GM23338 (cell line): ENCODE measurements around the gene ST6GALNAC3. TPM values are rescaled to one million over a fixed set of nuclear protein-coding genes. Genes with fewer than 3 reads are reported as not detected.

Experiments used
- ATAC-seq: fragments of 200-7000 bp; cut with Tn5 transposase; 3 replicates; pipeline ENCODE4 v1.9.1; 2020
- DNase-seq: peaks from one replicate; pipeline ENCODE4 v3.0.0-alpha.2; 2015; ENCODE audit warnings: low spot score
- H2AFZ ChIP-seq: fragments of 200-600 bp; sonication (generic); 2 replicates; pipeline ENCODE4 v1.8.0; 2016; ENCODE audit warnings: antibody characterized with exemption, mild to moderate bottlenecking, moderate library complexity
- H3F3A ChIP-seq: fragments of 200-600 bp; sonication (generic); replicated peaks from 2 replicates; pipeline ENCODE4 v1.8.0; 2017; ENCODE audit warnings: antibody characterized with exemption, mixed run types, low read depth
- H3K27ac ChIP-seq: fragments of 200-600 bp; sonication (generic); 2 replicates; pipeline ENCODE4 v1.6.1; 2016; ENCODE audit warnings: low read depth
- H3K27me3 ChIP-seq: fragments of 200-600 bp; sonication (generic); 2 replicates; pipeline ENCODE4 v1.8.0; 2016; ENCODE audit warnings: mild to moderate bottlenecking, mixed run types, moderate library complexity; ENCODE audit not compliant: insufficient read depth
- H3K36me3 ChIP-seq: fragments of 200-600 bp; sonication (generic); 2 replicates; pipeline ENCODE4 v1.8.0; 2016; ENCODE audit warnings: mild to moderate bottlenecking; ENCODE audit not compliant: insufficient read depth
- H3K4me1 ChIP-seq: fragments of 200-600 bp; sonication (generic); 2 replicates; pipeline ENCODE4 v1.8.0; 2016; ENCODE audit warnings: mild to moderate bottlenecking, moderate library complexity; ENCODE audit not compliant: insufficient read depth
- H3K4me2 ChIP-seq: fragments of 200-600 bp; sonication (generic); 2 replicates; pipeline ENCODE4 v1.7.1; 2017; ENCODE audit warnings: mixed run types
- H3K4me3 ChIP-seq: fragments of 200-600 bp; sonication (generic); 2 replicates; pipeline ENCODE4 v1.6.1; 2016; ENCODE audit warnings: mixed run types
- H3K79me2 ChIP-seq: fragments of 200-600 bp; sonication (generic); replicated peaks from 2 replicates; pipeline ENCODE4 v1.8.0; 2017; ENCODE audit warnings: mild to moderate bottlenecking; ENCODE audit not compliant: insufficient read depth
- H3K9me2 ChIP-seq: fragments of 200-600 bp; sonication (generic); 2 replicates; pipeline ENCODE4 v1.8.0; 2017; ENCODE audit not compliant: insufficient read depth
- H4K20me1 ChIP-seq: fragments of 200-600 bp; sonication (generic); replicated peaks from 2 replicates; pipeline ENCODE4 v1.8.0; 2017; ENCODE audit warnings: mild to moderate bottlenecking; ENCODE audit not compliant: insufficient read depth
- H3K27ac Mint-ChIP-seq: 2 replicates; pipeline ENCODE4 v1.8.0; 2020; ENCODE audit warnings: inconsistent platforms, mild to moderate bottlenecking, moderate library complexity, mixed read lengths
- H3K27me3 Mint-ChIP-seq: 3 replicates; pipeline ENCODE4 v1.8.0; 2022; ENCODE audit warnings: low read depth, mild to moderate bottlenecking, moderate library complexity, mixed read lengths, inconsistent platforms; ENCODE audit not compliant: insufficient read depth, poor library complexity
- H3K36me3 Mint-ChIP-seq: 3 replicates; pipeline ENCODE4 v1.8.0; 2021; ENCODE audit warnings: low read depth, mild to moderate bottlenecking, inconsistent platforms, moderate library complexity, mixed read lengths
- H3K4me1 Mint-ChIP-seq: 3 replicates; pipeline ENCODE4 v1.8.0; 2020; ENCODE audit warnings: mild to moderate bottlenecking, inconsistent platforms, mixed read lengths
- H3K4me3 Mint-ChIP-seq: 3 replicates; pipeline ENCODE4 v1.8.0; 2021; ENCODE audit warnings: moderate library complexity, mild to moderate bottlenecking, inconsistent platforms, mixed read lengths
- H3K9me3 Mint-ChIP-seq: 3 replicates; pipeline ENCODE4 v1.8.0; 2020; ENCODE audit warnings: moderate library complexity, mild to moderate bottlenecking, inconsistent platforms, mixed read lengths
- JUNB ChIP-seq: IDR thresholded peaks from one replicate; pipeline ENCODE4 v1.6.1; 2016; ENCODE audit warnings: antibody characterized with exemption; ENCODE audit not compliant: unreplicated experiment
- NANOG ChIP-seq: IDR thresholded peaks from 2 replicates; pipeline ENCODE4 v1.6.1; 2016; ENCODE audit warnings: antibody characterized with exemption, borderline replicate concordance
- POLR2AphosphoS5 ChIP-seq: IDR thresholded peaks from 2 replicates; pipeline ENCODE4 v1.6.1; 2016; ENCODE audit warnings: antibody characterized with exemption, low read depth
- ZNF331 ChIP-seq: fragments of 250-450 bp; sonication (Bioruptor Pico); IDR thresholded peaks from 2 replicates; pipeline ENCODE4 v1.5.0; 2020; ENCODE audit warnings: low read depth, mild to moderate bottlenecking, moderate library complexity
- polyA plus RNA-seq: library from polyadenylated mRNA; unstranded; fragments of >200 nt; fragmentation: Nextera tagmentation; extraction: Ambion mirVana; gene quantifications from 2 replicates; pipeline ENCODE4 v1.2.1, GENCODE V29; 2016
- total RNA-seq: library from RNA; depleted of rRNA; stranded (reverse); fragments of >200 nt; shearing (Covaris generic); gene quantifications from 2 replicates; pipeline ENCODE4 v1.2.3, GENCODE V29; 2014
- TF ChIP-seq, protein P1 (sequence below): fragments of 250-450 bp; sonication (Bioruptor Pico); IDR thresholded peaks from 2 replicates; pipeline ENCODE4 v1.5.0; 2020; ENCODE audit warnings: mild to moderate bottlenecking, moderate library complexity

The ST6GALNAC3 gene
- total and polyA plus RNA-seq, 2 experiments from 2014 or later: 4.7 to 11.6 TPM

DNA sequence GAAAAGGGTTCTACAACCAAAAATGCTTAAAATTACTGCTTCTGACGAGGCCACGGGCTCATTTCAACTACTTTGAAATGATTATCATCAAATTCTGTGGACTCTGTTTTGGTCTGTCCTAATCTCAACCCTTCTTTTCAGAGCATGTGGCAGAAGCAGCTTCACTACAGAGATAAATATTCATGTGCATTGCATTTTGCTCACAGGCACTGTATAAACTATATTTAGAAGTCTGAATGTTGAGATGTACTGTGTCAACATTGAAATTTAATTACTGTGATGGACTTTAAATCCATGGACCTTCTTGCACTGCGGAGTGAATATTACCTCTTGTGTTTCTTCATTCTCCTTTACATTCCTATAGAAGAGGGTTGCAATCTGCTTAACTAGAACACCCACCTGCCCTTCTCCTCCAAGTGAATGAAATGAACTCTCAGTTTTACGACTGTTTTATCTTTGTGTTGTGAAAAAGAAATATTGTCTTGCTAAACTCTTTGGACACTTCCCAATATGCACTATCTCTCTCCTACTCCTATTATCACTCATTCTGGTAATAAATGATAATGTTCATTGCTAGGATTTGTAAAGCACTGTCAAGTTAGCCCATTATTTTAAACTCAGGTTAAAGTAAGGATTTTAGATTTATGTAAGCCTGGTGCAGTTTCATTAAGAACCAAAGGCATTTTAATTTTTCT is 511.6 kb downstream of the ST6GALNAC3 start:
- Histone ChIP-seq H3K4me3 (no peak overlapping the region), H2AFZ (no peak overlapping the region), H3K27ac (no peak overlapping the region), H4K20me1 (no peaks in the 10 kb centered on the region), H3K4me1 (peaks cover 18% of the 10 kb centered on the region), H3K36me3 (no peaks in the 10 kb centered on the region), H3K4me2 (no peak overlapping the region), H3K27me3 (no peaks in the 10 kb centered on the region), H3F3A (no peaks in the 10 kb centered on the region), H3K79me2 (no peaks in the 10 kb centered on the region), H3K9me2 (peaks cover 6% of the 10 kb centered on the region; the same call in 1 of the 2 replicates)
- H3K4me3 Mint-ChIP-seq: no peak overlapping the region
- H3K4me1 Mint-ChIP-seq: peaks cover 28% of the 10 kb centered on the region
- TF ChIP-seq JUNB (no peak), POLR2AphosphoS5 (no peak)
- TF ChIP-seq, protein P1, sequence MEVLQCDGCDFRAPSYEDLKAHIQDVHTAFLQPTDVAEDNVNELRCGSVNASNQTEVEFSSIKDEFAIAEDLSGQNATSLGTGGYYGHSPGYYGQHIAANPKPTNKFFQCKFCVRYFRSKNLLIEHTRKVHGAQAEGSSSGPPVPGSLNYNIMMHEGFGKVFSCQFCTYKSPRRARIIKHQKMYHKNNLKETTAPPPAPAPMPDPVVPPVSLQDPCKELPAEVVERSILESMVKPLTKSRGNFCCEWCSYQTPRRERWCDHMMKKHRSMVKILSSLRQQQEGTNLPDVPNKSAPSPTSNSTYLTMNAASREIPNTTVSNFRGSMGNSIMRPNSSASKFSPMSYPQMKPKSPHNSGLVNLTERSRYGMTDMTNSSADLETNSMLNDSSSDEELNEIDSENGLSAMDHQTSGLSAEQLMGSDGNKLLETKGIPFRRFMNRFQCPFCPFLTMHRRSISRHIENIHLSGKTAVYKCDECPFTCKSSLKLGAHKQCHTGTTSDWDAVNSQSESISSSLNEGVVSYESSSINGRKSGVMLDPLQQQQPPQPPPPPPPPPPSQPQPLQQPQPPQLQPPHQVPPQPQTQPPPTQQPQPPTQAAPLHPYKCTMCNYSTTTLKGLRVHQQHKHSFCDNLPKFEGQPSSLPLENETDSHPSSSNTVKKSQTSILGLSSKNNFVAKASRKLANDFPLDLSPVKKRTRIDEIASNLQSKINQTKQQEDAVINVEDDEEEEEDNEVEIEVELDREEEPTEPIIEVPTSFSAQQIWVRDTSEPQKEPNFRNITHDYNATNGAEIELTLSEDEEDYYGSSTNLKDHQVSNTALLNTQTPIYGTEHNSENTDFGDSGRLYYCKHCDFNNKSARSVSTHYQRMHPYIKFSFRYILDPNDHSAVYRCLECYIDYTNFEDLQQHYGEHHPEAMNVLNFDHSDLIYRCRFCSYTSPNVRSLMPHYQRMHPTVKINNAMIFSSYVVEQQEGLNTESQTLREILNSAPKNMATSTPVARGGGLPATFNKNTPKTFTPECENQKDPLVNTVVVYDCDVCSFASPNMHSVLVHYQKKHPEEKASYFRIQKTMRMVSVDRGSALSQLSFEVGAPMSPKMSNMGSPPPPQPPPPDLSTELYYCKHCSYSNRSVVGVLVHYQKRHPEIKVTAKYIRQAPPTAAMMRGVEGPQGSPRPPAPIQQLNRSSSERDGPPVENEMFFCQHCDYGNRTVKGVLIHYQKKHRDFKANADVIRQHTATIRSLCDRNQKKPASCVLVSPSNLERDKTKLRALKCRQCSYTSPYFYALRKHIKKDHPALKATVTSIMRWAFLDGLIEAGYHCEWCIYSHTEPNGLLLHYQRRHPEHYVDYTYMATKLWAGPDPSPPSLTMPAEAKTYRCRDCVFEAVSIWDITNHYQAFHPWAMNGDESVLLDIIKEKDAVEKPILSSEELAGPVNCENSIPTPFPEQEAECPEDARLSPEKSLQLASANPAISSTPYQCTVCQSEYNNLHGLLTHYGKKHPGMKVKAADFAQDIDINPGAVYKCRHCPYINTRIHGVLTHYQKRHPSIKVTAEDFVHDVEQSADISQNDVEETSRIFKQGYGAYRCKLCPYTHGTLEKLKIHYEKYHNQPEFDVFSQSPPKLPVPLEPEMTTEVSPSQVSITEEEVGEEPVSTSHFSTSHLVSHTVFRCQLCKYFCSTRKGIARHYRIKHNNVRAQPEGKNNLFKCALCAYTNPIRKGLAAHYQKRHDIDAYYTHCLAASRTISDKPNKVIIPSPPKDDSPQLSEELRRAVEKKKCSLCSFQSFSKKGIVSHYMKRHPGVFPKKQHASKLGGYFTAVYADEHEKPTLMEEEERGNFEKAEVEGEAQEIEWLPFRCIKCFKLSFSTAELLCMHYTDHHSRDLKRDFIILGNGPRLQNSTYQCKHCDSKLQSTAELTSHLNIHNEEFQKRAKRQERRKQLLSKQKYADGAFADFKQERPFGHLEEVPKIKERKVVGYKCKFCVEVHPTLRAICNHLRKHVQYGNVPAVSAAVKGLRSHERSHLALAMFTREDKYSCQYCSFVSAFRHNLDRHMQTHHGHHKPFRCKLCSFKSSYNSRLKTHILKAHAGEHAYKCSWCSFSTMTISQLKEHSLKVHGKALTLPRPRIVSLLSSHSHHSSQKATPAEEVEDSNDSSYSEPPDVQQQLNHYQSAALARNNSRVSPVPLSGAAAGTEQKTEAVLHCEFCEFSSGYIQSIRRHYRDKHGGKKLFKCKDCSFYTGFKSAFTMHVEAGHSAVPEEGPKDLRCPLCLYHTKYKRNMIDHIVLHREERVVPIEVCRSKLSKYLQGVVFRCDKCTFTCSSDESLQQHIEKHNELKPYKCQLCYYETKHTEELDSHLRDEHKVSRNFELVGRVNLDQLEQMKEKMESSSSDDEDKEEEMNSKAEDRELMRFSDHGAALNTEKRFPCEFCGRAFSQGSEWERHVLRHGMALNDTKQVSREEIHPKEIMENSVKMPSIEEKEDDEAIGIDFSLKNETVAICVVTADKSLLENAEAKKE (CRISPR knock-in tag): no peak
- no peaks in the 10 kb centered on the region; the same call in 2 of the 3 replicates for H3K36me3 Mint-ChIP-seq
- ATAC-seq (no peak), DNase-seq (no peak)
- no peaks in the 10 kb centered on the region for H3K27me3 Mint-ChIP-seq
- no peaks in the 10 kb centered on the region for H3K9me3 Mint-ChIP-seq
- H3K27ac Mint-ChIP-seq: no peak overlapping the region

DNA sequence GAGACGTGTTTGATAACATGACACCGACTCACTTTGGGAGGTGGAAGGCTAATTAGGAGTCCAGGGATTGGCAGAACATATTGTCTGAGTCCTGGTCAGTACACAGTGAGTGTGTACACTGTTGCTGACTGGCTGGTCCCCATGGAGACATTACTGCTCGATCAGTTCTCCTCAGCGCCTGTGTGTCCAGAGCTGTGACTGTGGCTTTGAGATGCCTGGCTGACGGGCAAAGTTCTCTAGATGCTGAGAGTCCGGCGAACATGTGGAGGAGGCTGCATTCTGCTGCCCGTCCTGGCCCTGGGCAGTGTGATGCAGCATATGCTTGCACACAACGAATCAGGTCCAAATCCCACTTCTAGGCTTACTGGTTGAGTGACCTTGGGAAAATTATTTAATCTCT is 512.7 kb downstream of the ST6GALNAC3 start:
- Histone ChIP-seq H3F3A (no peaks in the 10 kb centered on the region), H3K79me2 (no peaks in the 10 kb centered on the region), H3K4me2 (no peak overlapping the region), H4K20me1 (no peaks in the 10 kb centered on the region), H3K27ac (no peak overlapping the region), H3K9me2 (peaks cover 6% of the 10 kb centered on the region; the same call in 1 of the 2 replicates), H3K27me3 (no peaks in the 10 kb centered on the region), H3K4me3 (no peak overlapping the region), H2AFZ (no peak overlapping the region), H3K4me1 (peaks cover 10% of the 10 kb centered on the region), H3K36me3 (no peaks in the 10 kb centered on the region)
- no peak for ATAC-seq
- no peak overlapping the region for H3K4me3 Mint-ChIP-seq
- H3K9me3 Mint-ChIP-seq: no peaks in the 10 kb centered on the region
- H3K36me3 Mint-ChIP-seq: no peaks in the 10 kb centered on the region; the same call in 2 of the 3 replicates
- peaks cover 21% of the 10 kb centered on the region for H3K4me1 Mint-ChIP-seq
- H3K27me3 Mint-ChIP-seq: no peaks in the 10 kb centered on the region
- no peak overlapping the region for H3K27ac Mint-ChIP-seq
- DNase-seq: no peak
- no peak for TF ChIP-seq NANOG
- TF ChIP-seq ZNF331 (CRISPR knock-in tag): no peak
- TF ChIP-seq, protein P1 (CRISPR knock-in tag): no peak
